ENCODE measurements around the gene DHX35. TPM values are rescaled to one million over a fixed set of nuclear protein-coding genes. Genes with fewer than 3 reads are reported as not detected.

Gene DHX35
- total RNA-seq, 6 donors from 2014 or later: 9.6 to 40.9 (median 12.0) TPM

- H3K27me3 ChIP-seq: no peaks in the 10 kb centered on the region
- no peak overlapping the region for H3K27ac ChIP-seq
- TF ChIP-seq EP300 (IDR thresholded peaks at IDR 0.05) (no peak), POLR2AphosphoS5 (IDR thresholded peaks at IDR 0.05) (no peak), POLR2A (IDR thresholded peaks at IDR 0.05) (no peak), CTCF (IDR thresholded peaks at IDR 0.05) (no peak)
- 88 to 92% methylated on average over 3 of the region's 3 CpGs for WGBS, 2 donors
- H3K9me3 ChIP-seq: no peaks in the 10 kb centered on the region
- H3K4me1 ChIP-seq: peaks cover 0 to 3% (median under 1%) of the 10 kb centered on the region in 4 donors
- DNase-seq: no peak
- peaks cover 0 to 17% (median 0%) of the 10 kb centered on the region in 4 donors for H3K36me3 ChIP-seq
- ATAC-seq (ENCODE audit: low FRiP score in 2 of 2): no peak
- no peak overlapping the region for H3K4me3 ChIP-seq
Measured at GRCh38 chr20:38979842-38980241, 17.7 kb downstream of the DHX35 start.

GRCh38 chr20:38982291-38982690 lies 20.1 kb downstream of the DHX35 start:
- DNase-seq (no peak), ATAC-seq (ENCODE audit: low FRiP score in 2 of 2) (no peak)
- 83 to 92% methylated on average over 1 of the region's 1 CpG for WGBS, 2 donors
- H3K27me3 ChIP-seq: no peaks in the 10 kb centered on the region
- H3K4me3 ChIP-seq: no peak overlapping the region
- peaks cover 0 to 19% (median 0%) of the 10 kb centered on the region in 4 donors for H3K36me3 ChIP-seq
- no peak overlapping the region for H3K27ac ChIP-seq
- H3K4me1 ChIP-seq: peaks cover 0 to 18% (median 6%) of the 10 kb centered on the region in 4 donors
- H3K9me3 ChIP-seq: no peaks in the 10 kb centered on the region
- TF ChIP-seq CTCF (IDR thresholded peaks at IDR 0.05) (no peak), POLR2AphosphoS5 (IDR thresholded peaks at IDR 0.05) (no peak), EP300 (IDR thresholded peaks at IDR 0.05) (no peak), POLR2A (IDR thresholded peaks at IDR 0.05) (no peak)

GRCh38 chr20:38985060-38985459 lies 22.9 kb downstream of the DHX35 start:
- WGBS, 2 donors: 83 to 90% methylated on average over 4 of the region's 4 CpGs

DNA sequence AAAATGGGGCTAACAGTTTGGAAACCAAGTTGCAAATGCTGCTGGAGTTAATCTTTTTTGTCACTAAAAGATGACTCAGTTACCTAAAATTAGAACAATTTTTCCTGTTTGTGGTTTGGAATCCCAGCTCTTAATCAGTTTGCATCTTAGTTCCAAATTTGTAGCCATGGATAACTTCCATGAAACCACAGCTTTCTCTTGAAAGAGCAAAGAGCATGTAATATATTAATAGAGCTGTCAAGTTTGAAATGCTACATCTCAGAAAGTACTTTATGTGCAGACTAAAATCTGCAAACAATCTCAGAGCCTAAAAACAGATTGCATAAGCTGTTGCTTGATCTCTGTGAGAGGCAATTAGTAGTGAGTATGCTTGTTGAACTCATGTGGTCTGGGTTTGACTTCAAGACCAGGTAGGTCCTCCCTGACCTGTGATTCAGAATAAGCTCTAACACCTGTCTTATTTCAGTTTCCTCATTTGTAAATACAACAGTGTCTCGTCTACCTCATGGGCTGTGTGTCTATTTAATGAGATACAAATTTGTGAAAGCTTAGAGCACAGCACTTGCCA lies 23.5 kb downstream of the DHX35 start:
- H3K9me3 ChIP-seq: no peaks in the 10 kb centered on the region
- H3K27me3 ChIP-seq: no peaks in the 10 kb centered on the region
- peak in 1 of 4 donors; percentile 54 for TF ChIP-seq EP300 (IDR thresholded peaks at IDR 0.05)
- TF ChIP-seq POLR2A (IDR thresholded peaks at IDR 0.05): no peak
- peak in 1 of 2 donors; percentile 28 for TF ChIP-seq POLR2AphosphoS5 (IDR thresholded peaks at IDR 0.05)
- no peak for DNase-seq
- H3K36me3 ChIP-seq: peaks cover 0 to 38% (median 8%) of the 10 kb centered on the region in 4 donors
- peak overlapping the region in 1 of 4 donors; percentile 40 for H3K27ac ChIP-seq
- ATAC-seq (ENCODE audit: low FRiP score in 2 of 2): peak; percentile 59 to 76
- H3K4me1 ChIP-seq: peaks cover 0 to 18% (median 7%) of the 10 kb centered on the region in 4 donors
- whole genome bisulfite sequencing, 2 donors: 52 to 68% methylated on average over 1 of the region's 1 CpG
- no peak overlapping the region for H3K4me3 ChIP-seq

More at GRCh38 chr20:38985060-38985459, 22.9 kb downstream of the DHX35 start:
- Histone ChIP-seq H3K4me3 (no peak overlapping the region), H3K9me3 (no peaks in the 10 kb centered on the region), H3K27ac (peak overlapping the region in 1 of 4 donors; percentile 30), H3K36me3 (peaks cover 0 to 34% (median 6%) of the 10 kb centered on the region in 4 donors), H3K4me1 (peaks cover 0 to 18% (median 7%) of the 10 kb centered on the region in 4 donors), H3K27me3 (no peaks in the 10 kb centered on the region)
- DNase-seq (no peak), ATAC-seq (ENCODE audit: low FRiP score in 2 of 2) (no peak)
- TF ChIP-seq CTCF (IDR thresholded peaks at IDR 0.05) (no peak), EP300 (IDR thresholded peaks at IDR 0.05) (no peak), POLR2AphosphoS5 (IDR thresholded peaks at IDR 0.05) (no peak), POLR2A (IDR thresholded peaks at IDR 0.05) (no peak)

DNA sequence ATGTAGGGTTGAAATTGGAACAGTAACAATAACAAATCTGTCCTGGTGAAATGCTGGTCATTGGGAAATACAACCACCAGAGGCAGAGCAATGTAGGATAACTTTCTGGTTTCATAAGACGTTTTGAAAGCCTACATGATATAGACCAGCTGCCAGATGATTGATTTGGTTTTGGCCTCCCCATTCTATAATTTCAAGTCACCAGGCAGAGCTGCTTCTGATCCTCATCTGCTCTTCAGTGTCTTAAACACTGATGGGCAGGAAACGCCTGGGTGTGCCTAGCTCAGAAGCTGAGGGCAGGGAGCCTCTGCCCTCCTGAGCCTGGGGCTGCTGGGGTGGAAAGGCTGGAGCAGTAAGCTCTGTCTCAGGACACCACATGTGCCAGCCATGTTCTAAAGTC lies 24.5 kb downstream of the DHX35 start:
- no peaks in the 10 kb centered on the region for H3K9me3 ChIP-seq
- WGBS, 2 donors: 72 to 77% methylated on average over 2 of the region's 2 CpGs
- no peak overlapping the region for H3K4me3 ChIP-seq
- DNase-seq (no peak), ATAC-seq (ENCODE audit: low FRiP score in 2 of 2) (no peak)
- H3K4me1 ChIP-seq: peaks cover 0 to 18% (median 7%) of the 10 kb centered on the region in 4 donors
- no peaks in the 10 kb centered on the region for H3K27me3 ChIP-seq
- TF ChIP-seq EP300 (IDR thresholded peaks at IDR 0.05) (no peak), POLR2AphosphoS5 (IDR thresholded peaks at IDR 0.05) (peak in 1 of 2 donors; percentile 8)
- peak overlapping the region in 2 of 4 donors; percentile 48 to 57 for H3K27ac ChIP-seq
- H3K36me3 ChIP-seq: peaks cover 0 to 46% (median 8%) of the 10 kb centered on the region in 4 donors
